22Rv1 (cell line): ENCODE measurements around the gene VASN.
"Not testable (repeated sequence)": the region's sequence is repeated elsewhere in the genome, so short reads cannot be mapped to it uniquely, and the experiment has no call there.

Source experiments
- ZFX ChIP-seq: fragments of 450-650 bp; IDR thresholded peaks from 2 replicates; pipeline ENCODE4 v1.6.1; 2017; ENCODE audit warnings: antibody characterized with exemption, borderline replicate concordance
- TF ChIP-seq, protein P1 (sequence below): fragments of 450-650 bp; IDR thresholded peaks from 2 replicates; pipeline ENCODE4 v1.5.1; 2017; ENCODE audit warnings: mild to moderate bottlenecking

- TF ChIP-seq, protein P1, sequence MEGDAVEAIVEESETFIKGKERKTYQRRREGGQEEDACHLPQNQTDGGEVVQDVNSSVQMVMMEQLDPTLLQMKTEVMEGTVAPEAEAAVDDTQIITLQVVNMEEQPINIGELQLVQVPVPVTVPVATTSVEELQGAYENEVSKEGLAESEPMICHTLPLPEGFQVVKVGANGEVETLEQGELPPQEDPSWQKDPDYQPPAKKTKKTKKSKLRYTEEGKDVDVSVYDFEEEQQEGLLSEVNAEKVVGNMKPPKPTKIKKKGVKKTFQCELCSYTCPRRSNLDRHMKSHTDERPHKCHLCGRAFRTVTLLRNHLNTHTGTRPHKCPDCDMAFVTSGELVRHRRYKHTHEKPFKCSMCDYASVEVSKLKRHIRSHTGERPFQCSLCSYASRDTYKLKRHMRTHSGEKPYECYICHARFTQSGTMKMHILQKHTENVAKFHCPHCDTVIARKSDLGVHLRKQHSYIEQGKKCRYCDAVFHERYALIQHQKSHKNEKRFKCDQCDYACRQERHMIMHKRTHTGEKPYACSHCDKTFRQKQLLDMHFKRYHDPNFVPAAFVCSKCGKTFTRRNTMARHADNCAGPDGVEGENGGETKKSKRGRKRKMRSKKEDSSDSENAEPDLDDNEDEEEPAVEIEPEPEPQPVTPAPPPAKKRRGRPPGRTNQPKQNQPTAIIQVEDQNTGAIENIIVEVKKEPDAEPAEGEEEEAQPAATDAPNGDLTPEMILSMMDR = not testable (repeated sequence)
- TF ChIP-seq ZFX = not testable (repeated sequence)
These were observed 27.2 kb upstream of the VASN start for GRCh38 chr16:4344300-4344982.
